ENCODE data around the gene GPC5. TPM values are rescaled to one million over a fixed set of nuclear protein-coding genes. Genes with fewer than 3 reads are reported as not detected.

The GPC5 gene
- total RNA-seq, 1 donor from 2014 or later: 0.99 TPM

DNA sequence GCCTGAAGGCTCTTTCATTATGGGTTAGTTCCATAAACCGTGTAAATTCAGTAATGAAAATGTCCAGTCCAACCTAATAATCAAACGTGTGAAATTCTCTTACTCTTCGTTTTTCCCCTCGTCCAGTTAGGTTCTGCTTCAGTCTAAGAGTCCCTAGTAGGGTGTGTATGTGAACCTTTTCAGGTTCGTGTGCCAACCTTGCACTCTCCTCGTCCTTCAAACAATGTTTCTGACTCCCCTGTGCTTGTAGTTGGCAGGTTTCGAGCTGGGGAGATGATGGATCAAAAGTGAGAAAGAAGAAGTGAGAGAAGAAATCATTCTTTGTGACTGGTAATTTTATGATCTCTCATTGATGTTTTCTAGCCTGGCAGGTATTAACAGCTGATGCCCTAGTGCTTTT is 366.1 kb downstream of the GPC5 start:
- TF ChIP-seq, protein P1, sequence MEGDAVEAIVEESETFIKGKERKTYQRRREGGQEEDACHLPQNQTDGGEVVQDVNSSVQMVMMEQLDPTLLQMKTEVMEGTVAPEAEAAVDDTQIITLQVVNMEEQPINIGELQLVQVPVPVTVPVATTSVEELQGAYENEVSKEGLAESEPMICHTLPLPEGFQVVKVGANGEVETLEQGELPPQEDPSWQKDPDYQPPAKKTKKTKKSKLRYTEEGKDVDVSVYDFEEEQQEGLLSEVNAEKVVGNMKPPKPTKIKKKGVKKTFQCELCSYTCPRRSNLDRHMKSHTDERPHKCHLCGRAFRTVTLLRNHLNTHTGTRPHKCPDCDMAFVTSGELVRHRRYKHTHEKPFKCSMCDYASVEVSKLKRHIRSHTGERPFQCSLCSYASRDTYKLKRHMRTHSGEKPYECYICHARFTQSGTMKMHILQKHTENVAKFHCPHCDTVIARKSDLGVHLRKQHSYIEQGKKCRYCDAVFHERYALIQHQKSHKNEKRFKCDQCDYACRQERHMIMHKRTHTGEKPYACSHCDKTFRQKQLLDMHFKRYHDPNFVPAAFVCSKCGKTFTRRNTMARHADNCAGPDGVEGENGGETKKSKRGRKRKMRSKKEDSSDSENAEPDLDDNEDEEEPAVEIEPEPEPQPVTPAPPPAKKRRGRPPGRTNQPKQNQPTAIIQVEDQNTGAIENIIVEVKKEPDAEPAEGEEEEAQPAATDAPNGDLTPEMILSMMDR (IDR thresholded peaks at IDR 0.05): no peak
- H3K27me3 Mint-ChIP-seq (ENCODE audit: low read depth): no peaks in the 10 kb centered on the region

DNA sequence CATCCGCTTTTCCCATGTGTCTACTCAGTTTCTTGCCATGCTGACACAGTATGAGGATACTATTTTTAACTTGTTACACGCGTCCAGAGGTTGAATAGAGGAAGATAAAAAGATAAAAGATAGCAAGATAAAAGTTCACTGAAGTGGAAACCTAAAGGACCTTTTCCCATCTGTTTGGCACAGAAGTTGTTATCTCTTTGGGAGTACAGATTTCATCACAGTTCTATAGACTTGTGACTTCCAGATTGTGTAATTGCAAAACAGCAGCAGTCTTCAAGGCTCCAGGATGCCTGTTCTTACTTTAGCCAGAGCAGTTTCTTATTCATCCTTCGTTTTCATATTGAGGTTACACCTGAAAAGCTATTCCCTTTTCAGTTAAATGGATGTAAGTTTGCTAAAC is 369.2 kb downstream of the GPC5 start:
- Mint-ChIP-seq H3K27me3 (ENCODE audit: low read depth) (no peaks in the 10 kb centered on the region), H3K4me1 (ENCODE audit: low read depth) (no peaks in the 10 kb centered on the region), H3K4me3 (ENCODE audit: unreplicated experiment) (no peak overlapping the region), H3K9me3 (ENCODE audit: low read depth) (no peaks in the 10 kb centered on the region), H3K36me3 (ENCODE audit: low read depth) (no peaks in the 10 kb centered on the region), H3K27ac (ENCODE audit: unreplicated experiment) (no peak overlapping the region)
- TF ChIP-seq, protein P1 (IDR thresholded peaks at IDR 0.05): no peak
- no peak for DNase-seq (ENCODE audit: low spot score)

More for the DNA sequence above, 366.1 kb downstream of the GPC5 start:
- Mint-ChIP-seq H3K27ac (ENCODE audit: unreplicated experiment) (no peak overlapping the region), H3K4me1 (ENCODE audit: low read depth) (no peaks in the 10 kb centered on the region), H3K36me3 (ENCODE audit: low read depth) (no peaks in the 10 kb centered on the region), H3K4me3 (ENCODE audit: unreplicated experiment) (no peak overlapping the region), H3K9me3 (ENCODE audit: low read depth) (no peaks in the 10 kb centered on the region)
- DNase-seq (ENCODE audit: low spot score): no peak

DNA sequence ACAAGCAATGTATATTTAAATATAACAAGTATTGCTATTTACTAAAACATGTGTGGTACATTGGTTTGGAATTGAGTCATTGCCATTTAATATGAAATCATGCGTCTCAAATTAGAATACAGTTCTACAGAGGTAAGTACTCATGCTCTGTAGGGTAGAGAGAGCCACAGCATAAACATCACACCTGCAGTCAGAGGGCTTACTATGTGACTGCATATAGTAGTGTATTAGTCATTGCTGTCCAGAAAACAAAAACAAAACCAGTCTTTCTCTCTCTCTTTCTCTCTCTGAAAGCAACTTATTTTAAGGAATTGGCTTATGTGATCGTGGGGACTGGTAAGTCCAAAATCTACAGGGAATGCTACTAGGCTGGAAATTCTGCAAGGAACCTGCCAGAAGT is 370.3 kb downstream of the GPC5 start:
- no peaks in the 10 kb centered on the region for H3K4me1 Mint-ChIP-seq (ENCODE audit: low read depth)
- no peak for DNase-seq (ENCODE audit: low spot score)
- no peaks in the 10 kb centered on the region for H3K9me3 Mint-ChIP-seq (ENCODE audit: low read depth)
- no peaks in the 10 kb centered on the region for H3K36me3 Mint-ChIP-seq (ENCODE audit: low read depth)
- TF ChIP-seq, protein P1 (IDR thresholded peaks at IDR 0.05): no peak
- H3K27ac Mint-ChIP-seq (ENCODE audit: unreplicated experiment): no peak overlapping the region
- H3K27me3 Mint-ChIP-seq (ENCODE audit: low read depth): no peaks in the 10 kb centered on the region
- H3K4me3 Mint-ChIP-seq (ENCODE audit: unreplicated experiment): no peak overlapping the region

DNA sequence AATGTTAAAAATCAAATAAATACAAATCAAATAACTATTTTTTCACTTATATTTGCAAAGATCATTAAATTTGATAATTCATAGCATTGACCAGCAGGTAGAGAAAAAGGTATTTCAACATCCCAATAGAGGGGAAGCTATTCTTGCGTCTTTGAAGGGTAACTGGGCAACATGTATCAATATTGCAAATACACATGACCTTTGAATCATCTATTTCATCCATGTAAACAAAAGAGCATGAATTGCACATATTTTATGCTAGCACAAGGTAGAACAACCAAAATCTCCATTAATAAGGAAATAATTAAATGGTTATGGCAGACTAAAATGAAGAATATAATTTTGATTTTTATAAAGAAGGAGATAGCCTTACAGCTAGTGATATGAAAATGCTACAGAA is 372.8 kb downstream of the GPC5 start:
- no peak overlapping the region for H3K27ac Mint-ChIP-seq (ENCODE audit: unreplicated experiment)
- no peaks in the 10 kb centered on the region for H3K36me3 Mint-ChIP-seq (ENCODE audit: low read depth)
- no peak for DNase-seq (ENCODE audit: low spot score)
- no peaks in the 10 kb centered on the region for H3K4me1 Mint-ChIP-seq (ENCODE audit: low read depth)
- H3K9me3 Mint-ChIP-seq (ENCODE audit: low read depth): no peaks in the 10 kb centered on the region
- H3K27me3 Mint-ChIP-seq (ENCODE audit: low read depth): no peaks in the 10 kb centered on the region
- H3K4me3 Mint-ChIP-seq (ENCODE audit: unreplicated experiment): no peak overlapping the region
- TF ChIP-seq, protein P1 (IDR thresholded peaks at IDR 0.05): no peak

DNA sequence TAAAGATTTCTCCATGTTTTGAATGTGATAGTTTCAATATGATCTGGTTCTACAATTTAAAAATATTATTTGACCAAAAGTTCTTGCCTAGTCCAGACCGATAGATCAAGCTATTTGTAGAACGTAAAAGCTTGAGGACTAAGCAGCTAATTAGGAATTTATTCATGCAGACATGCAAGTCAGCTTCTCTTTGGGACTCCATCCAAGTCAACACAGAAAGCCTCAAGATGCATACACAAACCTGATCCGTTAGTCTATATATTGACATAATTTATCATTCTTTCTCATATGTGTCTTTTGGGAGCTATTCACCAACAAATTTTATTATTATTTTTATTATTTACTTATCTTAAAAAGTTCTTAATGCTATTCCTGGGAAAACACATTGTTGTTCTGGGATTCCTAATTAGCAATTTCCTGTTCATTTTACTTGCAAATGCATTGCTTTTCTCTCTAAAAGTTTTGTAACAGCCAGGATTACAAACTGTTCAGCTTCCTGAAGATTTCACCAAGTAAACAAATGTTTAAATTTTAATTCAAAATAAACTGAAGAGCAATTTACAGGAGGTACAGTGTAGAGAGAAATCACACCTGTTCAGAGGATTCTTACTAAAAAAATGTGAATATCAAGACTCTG is 375.3 kb downstream of the GPC5 start:
- H3K36me3 Mint-ChIP-seq (ENCODE audit: low read depth): no peaks in the 10 kb centered on the region
- TF ChIP-seq, protein P1 (IDR thresholded peaks at IDR 0.05): no peak
- H3K4me1 Mint-ChIP-seq (ENCODE audit: low read depth): no peaks in the 10 kb centered on the region
- no peak for DNase-seq (ENCODE audit: low spot score)
- no peak overlapping the region for H3K27ac Mint-ChIP-seq (ENCODE audit: unreplicated experiment)
- H3K27me3 Mint-ChIP-seq (ENCODE audit: low read depth): peaks cover 3% of the 10 kb centered on the region
- H3K4me3 Mint-ChIP-seq (ENCODE audit: unreplicated experiment): no peak overlapping the region
- no peaks in the 10 kb centered on the region for H3K9me3 Mint-ChIP-seq (ENCODE audit: low read depth)

All from chondrocyte (in vitro differentiated cells).